Endometrium (tissue), 2 donors: ENCODE results near the gene SLC25A20.

Experiments used
- FAIRE-seq: peaks from 2 replicates; lab custom pipeline; 2012; peaks lifted over from hg19 to GRCh38; lab: Jason Lieb, UNC
- donor health status: control.
- donor health status: control.

The SLC25A20 gene

GRCh38 chr3:48897460-48898376 is 964 bp downstream of the SLC25A20 start:
- FAIRE-seq: no peak

- FAIRE-seq: no peak
These were observed 1.7 kb downstream of the SLC25A20 start for GRCh38 chr3:48896936-48897335.

GRCh38 chr3:48894516-48894915 is 4.2 kb downstream of the SLC25A20 start:
- no peak for FAIRE-seq

- no peak for FAIRE-seq
These were observed 7.1 kb downstream of the SLC25A20 start for GRCh38 chr3:48891606-48892005.

GRCh38 chr3:48885753-48886152 is 12.9 kb downstream of the SLC25A20 start:
- FAIRE-seq: no peak

GRCh38 chr3:48881652-48882114 is 17.0 kb downstream of the SLC25A20 start:
- no peak for FAIRE-seq

- FAIRE-seq: no peak
These were observed 17.7 kb downstream of the SLC25A20 start for GRCh38 chr3:48881006-48881405.

- FAIRE-seq: no peak
These were observed 18.7 kb downstream of the SLC25A20 start for GRCh38 chr3:48879994-48880377.

- no peak for FAIRE-seq
These were observed 19.2 kb downstream of the SLC25A20 start for GRCh38 chr3:48879307-48879993.

GRCh38 chr3:48877671-48878070 is 21.0 kb downstream of the SLC25A20 start:
- FAIRE-seq: no peak

- no peak for FAIRE-seq
These were observed 35.6 kb downstream of the SLC25A20 start for GRCh38 chr3:48863122-48863521.

- FAIRE-seq: no peak
These were observed 39.5 kb downstream of the SLC25A20 start for GRCh38 chr3:48859206-48859605.

- FAIRE-seq: no peak
These were observed 40.0 kb downstream of the SLC25A20 start for GRCh38 chr3:48858709-48859108.

GRCh38 chr3:48857641-48858040 is 41.0 kb downstream of the SLC25A20 start:
- no peak for FAIRE-seq

- no peak for FAIRE-seq
These were observed 42.2 kb downstream of the SLC25A20 start for GRCh38 chr3:48856469-48856868.

- FAIRE-seq: no peak
These were observed 42.8 kb downstream of the SLC25A20 start for GRCh38 chr3:48855681-48856447.

- no peak for FAIRE-seq
These were observed 46.5 kb downstream of the SLC25A20 start for GRCh38 chr3:48852151-48852550.

GRCh38 chr3:48851407-48851806 is 47.3 kb downstream of the SLC25A20 start:
- no peak for FAIRE-seq

- FAIRE-seq: no peak
These were observed 49.7 kb downstream of the SLC25A20 start for GRCh38 chr3:48848816-48849515.

- FAIRE-seq: no peak
These were observed 50.9 kb downstream of the SLC25A20 start, which contains the start of gene PRKAR2A for GRCh38 chr3:48847504-48848423. PRKAR2A (minus strand) TSS chr3:48847874; CDS start chr3:48847596, 278 bp downstream.

GRCh38 chr3:48847053-48847503 is 51.6 kb downstream of the SLC25A20 start:
- no peak for FAIRE-seq
